HG03565 (cell line): ENCODE data around the gene DDI2.
"Not testable (repeated sequence)": the region's sequence is repeated elsewhere in the genome, so short reads cannot be mapped to it uniquely, and the experiment has no call there.

Experiments
- ATAC-seq: cut with Tn5 transposase; IDR thresholded peaks from one replicate; pipeline ENCODE4 v1.9.1; 2021; ENCODE audit warnings: mild to moderate bottlenecking, moderate library complexity; ENCODE audit not compliant: unreplicated experiment

DDI2 gene

GRCh38 chr1:15617173-15618076 lies at the start of gene DDI2:
Gene DDI2, plus strand, starts transcription at chr1:15617458. Its CDS starts 213 bp downstream, at chr1:15617671.
- ATAC-seq, result peak; percentile 66

DNA sequence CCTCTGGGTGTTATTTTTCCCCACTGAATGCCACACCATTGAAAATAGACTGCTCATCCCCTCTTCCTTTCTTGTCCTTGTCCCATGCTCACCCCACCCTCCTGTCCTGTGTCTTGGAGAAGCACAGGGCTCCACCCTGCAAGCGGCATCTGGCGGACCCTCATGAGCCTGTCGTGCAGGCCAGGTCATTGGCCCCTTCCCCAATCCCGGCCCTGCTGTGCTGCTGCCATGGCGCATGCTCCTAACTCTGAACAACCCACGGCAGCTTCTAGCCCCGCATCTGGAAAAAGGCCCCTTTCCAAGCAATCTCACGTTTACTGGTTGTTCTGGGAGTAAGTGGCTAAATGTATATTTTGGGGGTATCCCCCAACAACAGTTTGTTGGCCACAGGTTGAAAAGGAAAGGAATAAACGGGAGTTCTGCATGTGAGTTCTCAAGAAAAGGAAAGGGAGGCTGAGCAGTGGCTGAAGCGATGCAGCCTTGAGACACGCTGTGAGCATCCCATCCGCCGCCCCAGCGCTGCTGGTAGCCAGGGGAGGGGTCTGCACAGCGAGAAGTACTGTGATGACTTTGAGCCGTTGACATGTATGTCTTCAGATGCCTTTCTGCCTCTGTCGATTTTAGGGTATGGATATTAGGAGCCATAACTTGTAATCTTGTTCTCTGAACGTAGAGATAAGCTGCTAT lies 48.7 kb upstream of the DDI2 start:
- no peak for ATAC-seq

- ATAC-seq, result no peak
Measured at GRCh38 chr1:15570861-15571260, 46.4 kb upstream of the DDI2 start.

DNA sequence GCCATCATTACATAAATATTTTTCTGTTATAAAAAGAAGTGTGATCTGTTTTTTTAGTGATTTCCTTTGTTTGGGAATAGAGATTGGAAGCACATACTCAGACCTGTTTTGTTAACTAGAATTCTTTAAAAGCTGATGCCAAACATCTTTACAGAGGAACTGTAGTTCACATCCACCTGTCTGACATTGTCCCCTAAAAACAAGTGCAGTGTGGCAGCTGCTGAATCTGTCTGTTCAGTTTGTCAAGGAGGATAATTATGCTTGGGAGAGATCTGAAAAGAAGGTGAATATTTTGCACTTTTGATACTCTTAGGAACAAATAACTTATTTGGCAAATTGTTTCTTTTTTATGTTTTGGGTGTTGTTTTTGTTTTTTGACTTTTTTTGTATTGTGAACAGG lies 46.0 kb upstream of the DDI2 start:
- no peak for ATAC-seq

- no peak for ATAC-seq
Measured at GRCh38 chr1:15573477-15573876, 43.8 kb upstream of the DDI2 start.

DNA sequence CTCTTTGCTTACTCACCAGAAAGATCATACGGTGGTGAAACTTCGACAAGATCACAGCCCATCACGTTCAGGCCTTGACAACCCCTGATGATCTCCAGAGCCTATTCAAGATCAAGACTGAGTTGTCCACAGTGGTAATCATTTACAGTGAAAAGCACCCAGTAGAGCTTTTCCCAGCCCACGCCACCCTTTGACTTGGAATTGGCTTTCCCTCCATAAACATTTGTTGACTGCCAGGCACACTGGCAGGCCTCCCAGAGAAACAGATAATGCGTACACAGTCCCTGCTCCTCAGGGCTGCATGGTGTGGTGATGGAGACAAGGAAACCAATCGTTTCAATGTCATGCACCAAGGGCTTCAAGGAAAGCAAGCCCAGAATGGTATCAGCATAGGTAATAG lies 42.5 kb upstream of the DDI2 start:
- no peak for ATAC-seq

- ATAC-seq, result no peak
Measured at GRCh38 chr1:15575549-15576150, 41.6 kb upstream of the DDI2 start.

GRCh38 chr1:15577691-15578090 lies 39.6 kb upstream of the DDI2 start:
- ATAC-seq, result no peak

DNA sequence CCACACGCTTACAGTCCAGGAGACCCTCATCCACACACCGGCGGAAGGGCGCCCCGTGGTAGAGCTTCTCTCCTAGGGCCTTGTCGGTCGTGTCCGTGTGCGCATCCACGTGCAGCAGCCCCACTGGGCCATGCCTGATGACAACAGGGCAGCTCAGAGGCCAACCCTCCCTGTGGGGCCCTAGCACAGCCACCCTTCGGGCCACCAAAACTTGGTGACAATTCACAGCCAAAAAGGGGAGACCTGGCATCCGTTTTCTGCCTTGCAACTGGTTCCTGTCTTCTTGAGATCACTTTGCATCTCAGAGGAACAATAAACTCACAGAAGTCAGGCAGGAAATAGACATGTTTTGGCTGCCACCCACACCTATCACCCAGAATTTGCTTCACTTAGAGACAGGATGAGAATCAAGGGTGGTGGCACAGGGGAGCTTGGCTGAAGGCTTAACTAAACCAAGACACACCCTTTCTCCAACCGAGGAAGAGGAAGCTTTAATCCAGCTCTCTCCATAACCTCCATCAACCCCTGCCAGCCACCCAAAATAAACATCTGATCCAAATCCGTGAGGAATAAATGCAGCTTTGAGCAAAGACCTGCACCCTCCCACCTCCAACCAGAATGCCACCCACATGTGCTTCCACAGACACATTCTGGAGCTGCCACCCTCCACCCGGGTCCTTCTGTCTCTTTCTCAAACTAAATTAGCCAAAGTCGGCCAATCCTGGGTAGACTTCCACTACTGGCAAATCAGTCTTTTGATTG lies 38.2 kb upstream of the DDI2 start:
- ATAC-seq, result no peak

GRCh38 chr1:15579683-15580047 lies 37.6 kb upstream of the DDI2 start:
- no peak for ATAC-seq

GRCh38 chr1:15583016-15583706 lies 34.1 kb upstream of the DDI2 start:
- ATAC-seq, result no peak

DNA sequence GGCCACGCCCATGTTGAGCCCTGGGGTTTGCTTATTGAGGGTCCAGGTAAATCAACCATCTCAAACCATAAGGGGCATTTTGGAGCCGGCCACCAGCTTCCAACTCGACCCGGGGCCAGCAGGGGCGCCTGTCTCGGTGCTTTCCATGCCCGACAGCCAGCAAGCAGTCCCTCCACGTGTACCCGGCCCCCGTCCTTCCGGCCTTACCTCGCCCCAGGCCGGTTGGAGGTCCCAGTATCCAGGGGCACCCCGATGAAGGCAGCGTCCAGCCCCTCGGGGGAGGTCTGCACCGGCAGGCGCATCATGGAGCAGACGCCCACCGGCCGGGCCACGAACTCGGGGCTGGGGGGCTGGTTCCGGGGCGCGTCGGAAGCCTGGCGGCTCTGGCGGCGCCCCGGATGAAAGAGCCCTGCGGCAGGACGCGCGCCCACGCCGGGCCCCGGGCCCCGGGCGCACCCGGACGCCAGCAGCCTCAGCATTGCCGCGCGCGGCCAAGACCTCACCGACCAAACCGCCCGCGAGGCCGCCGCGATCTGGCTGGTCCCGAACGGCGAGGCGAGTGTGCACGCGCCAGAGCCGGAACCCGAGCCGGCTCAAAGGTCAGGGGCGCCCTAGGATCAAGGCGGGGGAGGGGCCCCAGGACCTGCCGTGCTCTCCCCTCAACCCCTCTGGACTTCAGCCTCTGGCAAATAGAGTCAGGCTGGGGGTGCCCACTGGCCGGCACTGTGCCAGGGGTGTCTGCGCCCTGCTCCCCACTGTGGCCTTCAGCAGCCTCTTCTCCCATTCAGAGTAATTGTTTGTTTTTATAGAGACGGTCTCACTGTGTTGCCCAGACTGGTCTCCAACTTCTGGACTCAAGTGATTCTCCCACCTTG lies 32.5 kb upstream of the DDI2 start, which contains the start of gene AGMAT:
Gene AGMAT (minus strand): TSS at position 563 of the 875 bp plus-strand sequence. CDS start 84 bp downstream, at position 479.
- no peak for ATAC-seq

GRCh38 chr1:15592285-15592684 lies 25.0 kb upstream of the DDI2 start:
- no peak for ATAC-seq

- no peak for ATAC-seq
Measured at GRCh38 chr1:15595809-15596617, 21.2 kb upstream of the DDI2 start.

DNA sequence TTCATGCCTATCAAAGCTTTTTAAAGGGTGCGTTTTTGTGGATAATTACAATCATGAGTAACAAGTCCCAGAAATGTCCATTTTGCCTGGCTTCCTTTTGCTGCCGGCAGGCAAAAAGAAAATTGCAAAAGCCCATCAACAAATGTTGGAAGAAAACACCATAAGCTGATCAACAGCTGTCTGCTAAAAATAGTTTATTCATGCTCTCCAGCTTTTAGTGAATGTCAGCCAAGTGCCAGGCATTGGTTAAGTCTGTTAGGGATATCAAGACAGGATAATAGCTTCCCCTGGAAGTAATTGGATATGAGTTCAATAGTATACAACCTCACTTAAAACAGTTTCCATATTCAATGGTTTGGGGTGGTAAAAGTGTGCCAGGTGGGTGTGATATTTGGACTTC lies 18.8 kb upstream of the DDI2 start:
- no peak for ATAC-seq

GRCh38 chr1:15603050-15603965 lies 13.9 kb upstream of the DDI2 start:
- ATAC-seq, result peak; percentile 85

DNA sequence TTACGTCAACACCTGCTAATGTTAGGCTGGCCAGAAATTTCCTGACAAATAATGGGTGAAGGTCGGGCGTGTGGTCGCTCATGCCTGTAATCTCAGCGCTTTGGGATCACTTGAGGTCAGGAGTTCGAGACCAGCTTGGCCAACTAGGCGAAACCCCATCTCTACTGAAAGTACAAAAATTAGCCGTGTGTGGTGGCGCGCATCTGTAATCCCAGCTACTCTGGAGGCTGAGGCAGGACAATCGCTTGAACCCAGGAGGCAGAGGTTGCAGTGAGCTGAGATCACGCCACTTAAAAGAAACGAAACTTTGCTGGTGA lies 13.3 kb upstream of the DDI2 start:
- ATAC-seq, result not testable (repeated sequence)

GRCh38 chr1:15604400-15604799 lies 12.9 kb upstream of the DDI2 start:
- not testable (repeated sequence) for ATAC-seq
